GM18873 (cell line): ENCODE data around the gene CD200R1L.
A peak's percentile ranks its signal among the peaks of the same experiment; 100 is the strongest.
"Not testable (repeated sequence)": the region's sequence is repeated elsewhere in the genome, so short reads cannot be mapped to it uniquely, and the experiment has no call there.

Experiments
- ATAC-seq: cut with Tn5 transposase; IDR thresholded peaks from one replicate; pipeline ENCODE4 v1.9.1; 2021; ENCODE audit warnings: mild to moderate bottlenecking, moderate library complexity, moderate number of reproducible peaks; ENCODE audit not compliant: unreplicated experiment, low FRiP score

The CD200R1L gene

GRCh38 chr3:112846764-112847163, at the start of gene CD200R1L:
CD200R1L (minus strand) TSS chr3:112846864; CDS start chr3:112829367, 17,497 bp downstream.
- no peak for ATAC-seq

- no peak for ATAC-seq
Observed at GRCh38 chr3:112894258-112894657, 47.6 kb upstream of the CD200R1L start.

GRCh38 chr3:112889357-112889756, 42.7 kb upstream of the CD200R1L start:
- ATAC-seq, result no peak

- ATAC-seq, result no peak
Observed at GRCh38 chr3:112888381-112889085, 41.9 kb upstream of the CD200R1L start.

GRCh38 chr3:112884678-112885290, 38.1 kb upstream of the CD200R1L start:
- no peak for ATAC-seq

- peak; percentile 61 for ATAC-seq
Observed at GRCh38 chr3:112881891-112882290, 35.2 kb upstream of the CD200R1L start.

- ATAC-seq, result no peak
Observed at GRCh38 chr3:112875561-112875960, 28.9 kb upstream of the CD200R1L start.

GRCh38 chr3:112874725-112875124, 28.1 kb upstream of the CD200R1L start:
- ATAC-seq, result no peak

GRCh38 chr3:112873632-112874031, 27.0 kb upstream of the CD200R1L start:
- no peak for ATAC-seq

- no peak for ATAC-seq
Observed at GRCh38 chr3:112871735-112872134, 25.1 kb upstream of the CD200R1L start.

GRCh38 chr3:112865757-112866156, 19.1 kb upstream of the CD200R1L start:
- ATAC-seq, result no peak

GRCh38 chr3:112860898-112861297, 14.2 kb upstream of the CD200R1L start:
- ATAC-seq, result no peak

- ATAC-seq, result no peak
Observed at GRCh38 chr3:112858410-112859069, 11.9 kb upstream of the CD200R1L start.

GRCh38 chr3:112857526-112857925, 10.9 kb upstream of the CD200R1L start:
- ATAC-seq, result no peak

- no peak for ATAC-seq
Observed at GRCh38 chr3:112856537-112856936, 9.9 kb upstream of the CD200R1L start.

- no peak for ATAC-seq
Observed at GRCh38 chr3:112855883-112856282, 9.2 kb upstream of the CD200R1L start.

GRCh38 chr3:112855074-112855473, 8.4 kb upstream of the CD200R1L start:
- ATAC-seq, result not testable (repeated sequence)

GRCh38 chr3:112848196-112848595, 1.5 kb upstream of the CD200R1L start:
- no peak for ATAC-seq

- no peak for ATAC-seq
Observed at GRCh38 chr3:112847692-112848091, 1.0 kb upstream of the CD200R1L start.

- ATAC-seq, result no peak
Observed at GRCh38 chr3:112845772-112846171, 892 bp downstream of the CD200R1L start.

GRCh38 chr3:112829046-112829445, 17.6 kb downstream of the CD200R1L start:
- ATAC-seq, result no peak
